Activated naive CD8-positive, alpha-beta T cell treated with anti-CD3 and anti-CD28 coated beads, Interleukin-2, amount 10 ng/mL, durations not matched to agents 7 days and 5 days (primary cell): Measurements from ENCODE around the gene QRFP. TPM values are rescaled to one million over a fixed set of nuclear protein-coding genes. Genes with fewer than 3 reads are reported as not detected.

Experiments used
- ATAC-seq: fragments of 150-1000 bp; cut with Tn5 transposase; one replicate; pipeline ENCODE4 v1.10.0; 2021; ENCODE audit warnings: low read depth, moderate library complexity
- POLR2A ChIA-PET: fragments of 350-600 bp; sonication (Branson Sonifier 250); formaldehyde crosslinking; loops from one replicate; lab custom pipeline; 2021; ENCODE audit warnings: antibody characterized with exemption; lab: Charles Lee
- DNase-seq: peaks from one replicate; pipeline ENCODE4 v3.0.0; 2021
- H3K27ac Mint-ChIP-seq: one replicate; pipeline ENCODE4 v1.8.0; 2022; ENCODE audit warnings: mild to moderate bottlenecking, mixed read lengths
- H3K27me3 Mint-ChIP-seq: one replicate; pipeline ENCODE4 v1.8.0; 2022; ENCODE audit warnings: mild to moderate bottlenecking, moderate library complexity, mixed read lengths
- H3K36me3 Mint-ChIP-seq: one replicate; pipeline ENCODE4 v1.8.0; 2021; ENCODE audit warnings: mild to moderate bottlenecking, mixed read lengths
- H3K4me1 Mint-ChIP-seq: one replicate; pipeline ENCODE4 v1.8.0; 2021; ENCODE audit warnings: mixed read lengths
- H3K4me3 Mint-ChIP-seq: one replicate; pipeline ENCODE4 v1.8.0; 2022; ENCODE audit warnings: mild to moderate bottlenecking, moderate library complexity, mixed read lengths
- H3K9me3 Mint-ChIP-seq: one replicate; pipeline ENCODE4 v1.8.0; 2021; ENCODE audit warnings: mixed read lengths
- total RNA-seq, 2 experiments: library from RNA; stranded (reverse); gene quantifications; one replicate each; pipeline ENCODE4 v1.2.3, GENCODE V29; 2021

Gene QRFP
- total RNA-seq, 2 experiments from 2014 or later, result not detected

DNA sequence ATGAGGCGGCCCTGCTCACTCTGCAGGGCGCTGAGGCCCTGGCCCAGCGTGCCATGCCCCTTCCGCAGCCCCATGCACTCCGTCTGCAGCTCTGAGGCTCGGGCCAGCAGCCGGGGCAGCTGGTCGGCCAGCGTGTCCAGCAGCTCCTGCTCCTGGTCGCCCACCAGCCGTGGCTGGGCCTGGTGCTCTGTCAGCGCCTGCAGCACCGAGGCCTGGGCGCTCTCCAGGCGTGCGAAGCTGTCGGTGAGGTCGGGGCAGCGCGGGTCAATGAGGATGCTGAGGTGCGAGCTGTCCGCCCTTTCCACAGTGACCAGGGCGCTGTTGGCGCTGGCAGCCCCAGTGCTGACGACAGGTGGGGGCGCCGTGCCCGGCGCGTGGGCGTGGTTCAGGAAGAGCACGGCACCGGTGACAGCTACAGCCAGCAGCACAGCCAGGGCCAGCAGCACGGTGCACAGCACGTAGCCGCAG, 33.0 kb upstream of the QRFP start:
- Mint-ChIP-seq H3K27ac (no peak overlapping the region), H3K27me3 (peaks cover 21% of the 10 kb centered on the region), H3K36me3 (no peaks in the 10 kb centered on the region), H3K9me3 (no peaks in the 10 kb centered on the region), H3K4me1 (no peaks in the 10 kb centered on the region), H3K4me3 (no peak overlapping the region)
- DNase-seq, result no peak
- POLR2A ChIA-PET, result no interaction called here
- no peak for ATAC-seq

DNA sequence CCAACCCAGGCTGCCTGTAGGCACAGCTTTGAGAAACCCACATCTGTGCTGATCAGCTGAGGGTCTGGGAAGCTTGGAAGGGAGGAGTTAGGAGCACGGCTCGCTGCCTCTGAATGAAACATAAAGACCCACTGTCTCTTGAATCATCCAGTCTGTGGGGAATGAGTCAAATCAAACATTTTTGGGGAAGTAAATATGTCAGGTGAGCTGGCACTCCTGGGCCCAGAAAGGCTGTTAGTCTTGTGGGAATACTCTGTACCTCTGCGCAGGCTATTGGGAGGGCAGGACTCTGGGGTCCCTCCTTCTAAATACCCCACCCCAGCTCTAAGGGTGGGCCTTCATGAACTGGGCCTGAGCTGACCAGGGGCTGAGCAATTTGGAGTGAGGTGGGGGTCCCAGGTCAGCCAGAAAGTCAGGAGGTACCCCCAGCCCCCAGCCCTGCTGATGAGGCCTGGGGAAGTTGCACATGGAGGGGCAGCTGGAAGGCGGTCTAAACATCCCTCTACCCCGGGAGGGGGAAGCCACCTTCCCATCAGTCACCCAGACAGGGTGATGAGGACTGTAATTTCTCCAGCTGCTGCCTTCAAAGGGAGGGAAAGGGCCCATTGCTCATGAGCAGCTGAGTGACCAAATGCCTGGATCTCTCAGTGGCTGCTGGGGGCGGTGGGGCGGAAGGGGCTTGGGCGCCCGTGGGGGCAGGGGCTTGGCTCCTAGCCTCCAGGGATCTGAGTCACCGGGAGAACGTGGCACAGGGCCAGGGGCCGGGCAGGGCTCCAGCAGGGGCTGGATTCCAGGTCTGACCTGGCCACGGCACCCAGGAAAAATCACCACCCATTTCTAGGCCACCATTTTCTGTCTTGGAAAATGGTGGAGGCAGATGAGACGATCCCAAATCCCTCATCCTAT, 31.6 kb upstream of the QRFP start:
- POLR2A ChIA-PET, result no interaction called here
- Mint-ChIP-seq H3K4me1 (no peaks in the 10 kb centered on the region), H3K27me3 (peaks cover 16% of the 10 kb centered on the region), H3K4me3 (no peak overlapping the region), H3K27ac (no peak overlapping the region), H3K9me3 (no peaks in the 10 kb centered on the region), H3K36me3 (no peaks in the 10 kb centered on the region)
- no peak for DNase-seq
- no peak for ATAC-seq

DNA sequence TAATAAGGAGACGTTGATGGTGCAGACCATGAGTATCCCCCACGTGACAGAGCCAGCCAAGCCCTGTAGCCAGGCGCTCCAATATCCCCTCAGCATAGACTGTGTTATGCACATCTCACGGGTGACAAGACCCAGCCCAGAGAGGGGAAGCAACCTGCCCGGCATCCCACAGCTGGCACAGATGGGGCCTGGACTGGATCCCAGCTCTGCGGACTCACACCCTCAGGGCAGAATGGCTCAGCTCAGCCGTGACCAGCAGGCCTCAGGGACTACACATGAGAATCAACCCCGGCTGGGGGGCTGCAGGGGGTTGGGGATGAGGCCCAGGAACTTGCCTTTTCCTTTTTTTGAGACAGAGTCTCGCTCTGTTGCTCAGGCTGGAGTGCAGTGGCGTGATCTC, 30.7 kb upstream of the QRFP start:
- Mint-ChIP-seq H3K36me3 (no peaks in the 10 kb centered on the region), H3K9me3 (no peaks in the 10 kb centered on the region), H3K27me3 (peaks cover 7% of the 10 kb centered on the region), H3K4me1 (no peaks in the 10 kb centered on the region), H3K4me3 (no peak overlapping the region), H3K27ac (no peak overlapping the region)
- ATAC-seq (no peak), DNase-seq (no peak)
- POLR2A ChIA-PET, result no interaction called here

DNA sequence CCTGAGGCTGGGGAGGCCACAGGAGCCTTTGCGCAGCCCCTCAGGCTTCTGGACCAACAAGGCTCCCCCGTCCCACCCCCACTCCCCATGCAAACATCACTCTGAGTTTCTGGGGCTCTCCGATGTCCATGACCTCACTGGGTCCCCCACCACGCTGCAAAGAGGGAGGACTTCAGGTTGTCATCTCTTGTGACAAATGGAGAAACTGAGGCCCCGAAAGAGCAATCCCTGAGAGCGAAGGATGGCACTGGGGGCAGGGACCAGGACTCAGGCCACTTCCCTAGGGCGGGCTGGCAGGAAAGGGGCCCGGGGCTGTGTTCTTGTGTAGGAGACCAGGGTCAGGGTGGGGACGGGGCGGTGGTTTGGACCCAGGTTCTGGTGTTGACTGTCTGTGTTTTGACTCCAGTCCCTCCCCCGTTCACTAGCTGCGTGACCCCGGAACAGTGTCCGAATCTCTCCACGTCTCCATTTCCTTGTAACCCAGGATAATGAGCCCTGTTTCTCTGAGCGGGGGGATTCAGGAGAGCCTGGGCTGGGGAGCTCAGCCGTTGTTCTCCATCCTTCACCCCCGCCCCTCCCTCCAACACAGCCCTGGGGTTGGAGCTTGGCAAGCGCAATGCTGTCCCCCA, 28.6 kb upstream of the QRFP start:
- ATAC-seq, result no peak
- Mint-ChIP-seq H3K9me3 (no peaks in the 10 kb centered on the region), H3K36me3 (no peaks in the 10 kb centered on the region), H3K4me1 (no peaks in the 10 kb centered on the region), H3K27ac (no peak overlapping the region), H3K4me3 (no peak overlapping the region), H3K27me3 (no peaks in the 10 kb centered on the region)
- no peak for DNase-seq
- POLR2A ChIA-PET, result no interaction called here

DNA sequence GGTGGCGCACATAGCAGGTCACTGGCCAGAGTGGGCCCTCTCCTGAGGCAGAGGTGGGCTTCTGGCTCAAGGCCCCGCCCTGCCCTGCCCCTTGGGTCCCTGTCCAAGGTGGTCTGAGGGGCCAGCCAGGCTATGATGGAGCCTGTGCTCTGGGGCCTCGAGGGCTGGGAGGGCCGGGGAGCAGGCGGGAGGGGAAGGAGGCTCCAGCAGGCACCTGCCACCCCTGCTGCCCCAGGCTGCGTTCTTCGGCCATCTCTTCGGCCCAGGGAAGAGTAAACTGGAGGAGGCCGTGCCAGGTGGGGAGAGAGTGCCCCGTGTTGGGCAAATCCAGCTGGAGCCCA, 27.8 kb upstream of the QRFP start:
- no peak for DNase-seq
- no peak overlapping the region for H3K4me3 Mint-ChIP-seq
- H3K9me3 Mint-ChIP-seq, result no peaks in the 10 kb centered on the region
- H3K27me3 Mint-ChIP-seq, result no peaks in the 10 kb centered on the region
- no peak for ATAC-seq
- POLR2A ChIA-PET, result no interaction called here
- H3K36me3 Mint-ChIP-seq, result no peaks in the 10 kb centered on the region
- H3K4me1 Mint-ChIP-seq, result no peaks in the 10 kb centered on the region
- no peak overlapping the region for H3K27ac Mint-ChIP-seq

DNA sequence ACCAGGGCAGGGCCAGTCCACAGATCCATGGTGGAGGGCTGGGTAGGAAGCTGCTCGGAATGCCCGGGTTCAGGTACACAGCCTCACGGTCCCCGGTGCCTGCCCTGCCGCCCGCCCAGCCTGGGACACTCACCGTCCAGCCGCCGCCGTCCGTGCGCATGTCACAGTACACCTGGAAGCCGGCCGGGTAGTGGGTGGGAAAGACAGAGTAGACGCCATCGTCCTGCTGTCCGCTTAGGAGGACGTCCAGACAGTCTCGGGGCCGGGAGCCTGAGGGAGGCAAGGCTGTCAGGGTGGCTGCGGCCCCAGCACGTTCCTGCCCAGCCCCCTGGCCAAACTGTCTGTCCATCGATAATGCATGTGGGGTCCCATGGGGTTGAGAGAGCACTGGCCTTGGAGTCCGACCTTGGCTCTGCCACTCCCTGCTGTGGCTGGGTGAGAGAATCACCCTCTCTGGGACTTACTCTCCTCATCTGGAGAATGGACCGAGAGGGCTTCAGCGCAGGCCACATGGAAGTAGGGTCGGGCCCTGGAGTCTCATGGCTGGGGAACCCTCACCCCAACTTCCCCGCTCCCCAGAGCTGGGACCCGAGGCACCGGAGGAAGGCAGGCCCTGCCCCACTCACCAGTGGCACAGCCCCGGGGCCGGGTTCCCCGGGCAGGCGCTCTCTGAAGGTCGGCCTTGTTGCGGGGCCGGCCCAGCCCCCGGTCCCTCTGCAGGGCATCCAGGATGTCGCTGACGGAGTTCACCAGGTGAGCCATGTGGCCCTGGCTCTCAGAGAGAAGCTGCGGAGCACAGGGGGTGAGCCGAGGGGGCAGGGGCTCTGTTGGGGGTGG, 27.2 kb upstream of the QRFP start:
- POLR2A ChIA-PET, result no interaction called here
- Mint-ChIP-seq H3K4me1 (no peaks in the 10 kb centered on the region), H3K36me3 (no peaks in the 10 kb centered on the region), H3K27me3 (no peaks in the 10 kb centered on the region), H3K4me3 (no peak overlapping the region), H3K9me3 (no peaks in the 10 kb centered on the region), H3K27ac (no peak overlapping the region)
- ATAC-seq, result no peak
- no peak for DNase-seq

DNA sequence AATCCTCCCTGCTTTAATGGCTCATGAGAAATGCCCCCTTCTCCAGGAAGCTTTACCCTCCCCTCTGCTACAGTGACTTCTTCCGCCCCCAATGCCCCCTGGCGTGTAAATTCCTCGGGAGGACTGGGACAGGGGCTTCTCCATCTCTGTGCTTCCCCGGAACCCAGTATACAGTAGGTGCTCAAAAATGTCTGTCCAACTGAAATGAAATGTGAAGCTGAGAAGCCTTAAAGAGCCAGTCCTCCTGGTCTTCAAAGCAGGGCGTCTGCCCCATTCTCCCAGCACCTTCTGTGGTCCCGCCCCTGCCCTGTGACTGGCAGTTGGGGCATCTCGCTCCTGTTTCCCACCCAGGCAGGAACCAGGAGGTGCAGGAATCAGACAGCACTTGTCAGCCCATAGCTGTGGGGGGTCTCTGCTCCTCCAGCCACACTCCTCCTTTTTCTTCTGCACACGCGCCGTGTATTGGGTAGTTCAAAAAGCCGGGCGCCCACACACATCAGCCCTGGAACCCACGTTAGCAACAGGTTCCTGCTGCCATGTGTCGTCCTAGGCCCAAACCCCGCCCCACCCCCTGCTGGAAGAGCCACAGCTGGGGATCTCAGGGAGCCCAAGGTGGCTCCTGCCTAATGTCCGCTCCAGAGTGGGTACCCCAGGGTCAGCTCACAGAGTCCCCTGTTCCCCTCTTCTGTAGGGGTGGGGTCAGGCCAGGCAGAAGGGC, 26.4 kb upstream of the QRFP start:
- Mint-ChIP-seq H3K4me1 (no peaks in the 10 kb centered on the region), H3K9me3 (no peaks in the 10 kb centered on the region), H3K36me3 (no peaks in the 10 kb centered on the region), H3K27me3 (no peaks in the 10 kb centered on the region), H3K27ac (no peak overlapping the region), H3K4me3 (no peak overlapping the region)
- POLR2A ChIA-PET, result no interaction called here
- DNase-seq, result no peak
- no peak for ATAC-seq

DNA sequence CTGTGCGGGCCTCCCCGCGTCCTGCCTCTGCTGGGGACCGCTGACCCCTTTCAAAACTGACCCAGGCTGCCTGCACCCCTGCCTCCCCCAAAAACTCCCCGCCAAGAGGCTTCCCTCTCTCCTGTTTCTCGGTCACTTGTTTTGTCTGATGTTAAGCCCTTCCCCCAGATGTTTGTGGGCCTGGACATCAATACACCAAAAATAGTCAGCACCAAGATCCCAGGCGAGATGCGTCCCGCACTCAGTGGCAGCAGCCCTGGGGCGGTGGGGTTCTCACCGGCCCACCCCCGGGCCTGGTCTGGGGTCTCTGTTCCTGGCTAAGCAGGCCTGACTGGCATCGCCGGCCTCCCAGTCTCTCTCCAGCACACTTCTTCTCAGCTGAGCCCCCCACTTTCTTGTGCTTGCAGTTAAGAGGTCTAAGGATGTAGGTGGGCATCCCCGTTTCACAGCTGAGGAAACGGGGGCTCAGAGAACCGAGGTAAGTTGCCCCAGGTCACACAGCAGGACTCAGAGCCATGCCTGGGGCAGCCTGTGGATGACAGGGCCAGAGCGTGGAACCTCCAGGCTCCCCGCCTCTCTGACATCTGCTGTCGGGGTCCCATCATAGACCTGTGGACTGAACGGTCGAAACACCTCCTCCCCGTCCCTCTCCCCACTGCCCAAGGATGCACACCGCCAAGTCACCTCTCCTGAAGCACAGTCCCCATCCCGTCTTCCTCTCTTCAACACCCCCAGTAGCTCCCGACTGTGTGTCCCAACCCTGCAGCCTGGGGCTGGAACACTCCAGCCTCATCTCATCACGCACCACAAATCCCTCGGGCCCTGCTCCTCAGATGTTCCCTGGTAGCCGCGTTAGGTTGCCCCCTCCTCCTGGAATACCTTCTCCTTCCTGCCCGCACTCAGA, 25.6 kb upstream of the QRFP start:
- H3K4me3 Mint-ChIP-seq, result no peak overlapping the region
- H3K9me3 Mint-ChIP-seq, result no peaks in the 10 kb centered on the region
- no peaks in the 10 kb centered on the region for H3K27me3 Mint-ChIP-seq
- H3K27ac Mint-ChIP-seq, result no peak overlapping the region
- POLR2A ChIA-PET, result interaction anchor here (0.6 kb wide), 1 partner anchor 465 kb away, joined by 3 read pairs; no protein-coding TSS in a partner anchor
- DNase-seq (no peak), ATAC-seq (no peak)
- no peaks in the 10 kb centered on the region for H3K4me1 Mint-ChIP-seq
- no peaks in the 10 kb centered on the region for H3K36me3 Mint-ChIP-seq

DNA sequence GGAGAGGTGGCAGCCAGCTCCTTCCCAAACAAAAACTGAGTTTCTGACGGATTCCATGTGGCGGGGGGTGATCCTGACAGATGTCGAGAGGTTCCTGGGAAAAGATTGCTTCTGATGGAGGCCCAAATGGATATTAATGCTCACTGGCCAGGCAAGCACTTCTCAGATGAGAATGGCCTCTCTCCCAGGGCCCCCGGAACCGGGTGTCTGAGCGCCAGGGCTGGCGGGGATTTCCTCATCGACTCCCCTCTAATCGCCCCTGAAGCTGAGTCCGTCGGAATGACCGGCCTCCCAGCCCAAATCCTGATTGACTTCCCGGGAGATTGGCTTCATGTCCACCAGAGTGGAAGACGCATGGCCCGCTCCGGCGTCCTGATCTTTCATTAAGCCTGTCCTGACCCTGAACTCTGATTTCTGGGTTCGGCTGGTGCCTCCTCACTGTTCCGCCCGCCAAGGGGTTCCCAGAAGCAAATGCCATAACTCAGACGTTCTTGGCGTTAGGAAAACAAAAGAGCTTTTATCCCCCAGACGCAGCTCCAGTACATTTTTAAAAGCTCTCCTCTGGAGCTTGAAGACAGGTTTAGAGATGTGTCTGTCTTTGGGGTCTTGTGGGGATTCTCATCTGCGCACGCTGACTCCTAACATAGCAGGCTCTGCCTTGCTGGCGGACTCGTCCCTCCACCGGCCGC, 24.8 kb upstream of the QRFP start:
- Mint-ChIP-seq H3K9me3 (no peaks in the 10 kb centered on the region), H3K4me1 (no peaks in the 10 kb centered on the region), H3K27ac (no peak overlapping the region), H3K27me3 (no peaks in the 10 kb centered on the region), H3K4me3 (no peak overlapping the region), H3K36me3 (no peaks in the 10 kb centered on the region)
- DNase-seq (no peak), ATAC-seq (no peak)
- POLR2A ChIA-PET, result interaction anchor here (0.6 kb wide), 1 partner anchor 464 kb away, joined by 3 read pairs; no protein-coding TSS in a partner anchor

DNA sequence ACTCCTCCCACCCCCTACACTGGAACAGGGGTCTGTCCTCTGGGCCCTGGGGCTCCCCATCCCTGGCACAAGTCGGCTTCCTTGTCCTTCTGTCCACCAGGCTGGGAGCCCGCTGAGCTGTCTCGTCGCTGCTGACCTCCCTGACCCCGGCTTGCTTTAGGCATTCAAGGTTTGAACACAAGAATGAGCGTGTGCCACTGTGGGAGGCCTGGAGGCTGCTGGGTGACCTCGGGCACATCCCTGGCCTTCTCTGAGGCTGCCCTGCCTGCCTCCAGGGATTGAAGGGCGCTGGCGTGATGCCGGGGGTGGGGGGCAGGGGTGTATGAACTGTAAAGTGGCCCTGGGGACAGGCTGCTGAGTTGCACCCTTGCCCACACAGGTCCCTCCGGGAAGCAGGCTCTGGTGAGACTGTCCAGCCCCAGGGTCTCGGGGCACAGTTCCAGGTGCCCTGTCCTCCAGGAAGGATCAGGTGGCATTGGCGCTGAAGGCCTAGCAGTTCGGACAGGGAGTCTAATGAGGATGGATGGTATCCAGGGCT, 24.2 kb upstream of the QRFP start:
- POLR2A ChIA-PET, result no interaction called here
- Mint-ChIP-seq H3K4me1 (no peaks in the 10 kb centered on the region), H3K27ac (no peak overlapping the region), H3K9me3 (no peaks in the 10 kb centered on the region), H3K4me3 (no peak overlapping the region), H3K27me3 (no peaks in the 10 kb centered on the region), H3K36me3 (no peaks in the 10 kb centered on the region)
- DNase-seq (no peak), ATAC-seq (no peak)

DNA sequence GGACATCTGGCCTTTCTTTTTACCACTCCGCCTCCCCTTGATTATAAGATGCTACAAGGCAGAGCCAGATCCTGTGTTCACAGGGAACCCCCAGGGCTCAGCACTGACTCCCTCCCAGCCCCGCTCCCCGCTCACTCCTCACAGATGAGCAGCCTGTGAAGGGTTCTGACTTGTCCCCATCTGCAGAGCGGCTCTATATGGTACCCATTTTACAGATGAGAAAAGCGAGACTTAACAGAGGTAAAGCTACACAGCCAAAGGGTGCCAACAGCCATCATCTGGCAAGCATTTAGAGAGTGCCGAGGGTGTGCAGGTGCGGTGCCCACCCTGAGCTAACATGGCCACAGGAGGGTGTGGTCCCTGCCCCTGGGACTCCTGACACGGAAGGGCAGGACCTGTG, 23.6 kb upstream of the QRFP start:
- Mint-ChIP-seq H3K27me3 (no peaks in the 10 kb centered on the region), H3K36me3 (no peaks in the 10 kb centered on the region), H3K4me1 (no peaks in the 10 kb centered on the region), H3K27ac (no peak overlapping the region), H3K4me3 (no peak overlapping the region), H3K9me3 (no peaks in the 10 kb centered on the region)
- DNase-seq (no peak), ATAC-seq (no peak)
- POLR2A ChIA-PET, result no interaction called here
